IPS-18c (cell line): ENCODE measurements around the gene TPO.

ENCODE experiments used
- H3K4me3 ChIP-seq: 2 replicates; pipeline ENCODE4 v1.7.0; 2013; ENCODE audit warnings: low read depth, mild to moderate bottlenecking, low read length, moderate library complexity; ENCODE audit not compliant: insufficient read depth
- H3K9me3 ChIP-seq: one replicate; pipeline ENCODE4 v1.6.1; 2013; ENCODE audit warnings: mild to moderate bottlenecking, low read length, moderate library complexity; ENCODE audit not compliant: control insufficient read depth, insufficient read depth

Gene TPO

GRCh38 chr2:1518867-1519530, 105.7 kb downstream of the TPO start:
- H3K9me3 ChIP-seq: no peaks in the 10 kb centered on the region
- H3K4me3 ChIP-seq: no peak overlapping the region

- no peaks in the 10 kb centered on the region for H3K9me3 ChIP-seq
Observed at GRCh38 chr2:1521191-1521877, 108.1 kb downstream of the TPO start.

DNA sequence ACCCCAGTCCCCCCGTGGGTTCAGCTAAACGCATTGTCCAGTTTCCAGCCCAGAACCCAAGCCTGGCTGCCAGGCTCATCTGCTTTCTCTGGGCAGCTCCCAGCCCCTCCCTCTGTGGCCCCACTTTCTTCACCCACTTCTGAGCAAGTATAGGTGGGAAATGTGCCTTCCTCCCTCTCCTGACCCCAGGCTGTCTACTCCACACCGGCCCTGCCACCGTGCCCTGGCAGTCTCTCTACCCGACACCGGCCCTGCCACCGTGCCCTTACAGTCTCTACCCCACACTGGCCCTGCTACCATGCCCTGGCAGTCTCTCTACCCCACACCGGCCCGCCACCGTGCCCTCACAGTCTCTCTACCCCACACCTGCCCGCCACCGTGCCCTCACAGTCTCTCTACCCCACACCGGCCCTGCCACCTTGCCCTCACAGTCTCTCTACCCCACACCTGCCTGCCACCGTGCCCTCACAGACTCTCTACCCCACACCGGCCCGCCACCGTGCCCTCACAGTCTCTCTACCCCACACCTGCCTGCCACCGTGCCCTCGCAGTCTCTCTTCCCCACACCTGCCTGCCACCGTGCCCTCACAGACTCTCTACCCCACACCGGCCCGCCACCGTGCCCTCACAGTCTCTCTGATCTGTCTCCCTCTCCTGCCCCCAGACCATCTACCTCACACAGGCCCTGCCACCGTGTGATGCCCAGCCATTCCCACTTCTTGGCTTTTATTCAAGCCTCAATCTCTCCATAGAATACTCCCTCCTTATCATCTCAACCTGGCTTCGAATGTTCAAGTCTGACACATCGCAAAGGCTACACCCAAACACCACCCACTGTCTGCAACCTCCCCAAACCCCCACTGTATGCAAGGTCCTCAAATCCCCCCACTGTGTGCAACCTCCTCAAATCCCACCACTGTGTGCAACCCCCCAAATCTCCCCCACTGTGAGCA, 108.9 kb downstream of the TPO start:
- no peak overlapping the region for H3K4me3 ChIP-seq
- peaks cover 2% of the 10 kb centered on the region for H3K9me3 ChIP-seq

More at GRCh38 chr2:1521191-1521877, 108.1 kb downstream of the TPO start:
- H3K4me3 ChIP-seq: no peak overlapping the region

DNA sequence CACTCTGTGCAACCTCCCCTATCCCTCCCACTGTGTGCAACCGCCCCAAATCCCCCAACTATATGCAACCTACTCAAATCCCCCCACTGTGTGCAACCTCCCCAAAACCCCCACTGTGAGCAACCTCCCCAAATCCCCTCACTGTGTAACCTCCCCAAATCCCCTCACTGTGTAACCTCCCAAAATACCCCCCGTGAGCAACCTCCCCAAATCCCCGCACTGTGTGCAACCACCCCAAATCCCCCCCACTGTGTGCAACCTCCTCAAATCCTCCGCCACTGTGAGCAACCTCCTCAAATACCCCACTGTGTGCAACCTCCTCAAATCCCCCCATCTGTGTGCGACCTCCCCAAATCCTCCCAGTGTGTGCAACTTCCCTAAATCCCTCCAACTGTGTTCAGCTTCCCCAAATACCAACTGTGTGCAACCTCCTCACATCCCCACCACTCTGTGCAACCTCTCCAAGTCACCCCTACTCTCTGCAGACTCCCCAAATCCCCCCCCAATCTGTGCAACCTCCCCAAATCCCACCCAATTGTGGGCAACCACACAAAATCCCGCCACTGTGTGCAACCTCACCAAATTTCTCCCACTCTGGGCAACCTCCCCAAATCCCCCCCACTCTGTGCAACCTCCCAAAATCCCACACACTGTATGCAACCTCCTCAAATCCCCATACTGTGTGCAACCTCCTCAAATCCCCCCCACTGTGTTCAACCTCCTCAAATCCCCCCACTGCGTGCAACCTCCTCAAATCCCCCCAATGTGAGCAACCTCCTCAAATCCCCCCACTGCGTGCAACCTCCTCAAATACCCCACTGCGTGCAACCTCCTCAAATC, 114.1 kb downstream of the TPO start:
- Histone ChIP-seq H3K9me3 (peaks cover 6% of the 10 kb centered on the region), H3K4me3 (no peak overlapping the region)

DNA sequence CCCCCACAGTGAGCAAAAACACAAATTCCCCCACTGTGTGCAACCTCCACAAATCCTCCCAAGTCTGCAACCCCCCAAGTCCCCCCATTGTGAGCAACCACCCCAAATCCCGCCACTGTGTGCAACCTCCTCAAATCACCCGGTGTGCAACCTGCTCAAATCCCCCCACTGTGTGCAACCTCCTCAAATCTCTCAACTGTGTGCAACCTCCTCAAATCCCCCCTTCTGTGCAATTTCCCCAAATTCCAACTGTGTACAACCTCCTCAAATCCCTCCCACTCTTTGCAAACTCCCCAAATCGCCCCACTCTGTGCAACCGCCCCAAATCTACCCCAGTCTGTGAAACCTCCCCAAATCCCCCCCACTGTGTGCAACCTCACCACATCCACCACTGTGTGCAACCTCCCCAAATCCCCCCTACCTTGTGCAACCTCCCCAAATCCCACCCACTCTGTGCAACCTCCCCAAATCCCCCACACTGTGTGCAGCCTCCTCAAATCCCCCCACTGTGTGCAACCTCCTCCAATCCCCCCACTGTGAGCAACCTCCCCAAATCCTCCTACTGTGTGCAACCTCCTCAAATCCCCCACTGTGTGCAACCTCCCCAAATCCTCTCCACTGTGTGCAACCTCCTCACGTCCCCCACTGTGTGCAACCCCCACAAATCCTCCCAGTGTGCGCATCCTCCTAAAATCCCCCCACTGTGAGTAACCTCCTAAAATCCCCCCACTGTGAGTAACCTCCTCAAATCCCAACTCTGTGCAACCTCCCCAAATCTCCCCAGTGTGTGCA, 115.2 kb downstream of the TPO start:
- Histone ChIP-seq H3K9me3 (peaks cover 6% of the 10 kb centered on the region), H3K4me3 (no peak overlapping the region)

DNA sequence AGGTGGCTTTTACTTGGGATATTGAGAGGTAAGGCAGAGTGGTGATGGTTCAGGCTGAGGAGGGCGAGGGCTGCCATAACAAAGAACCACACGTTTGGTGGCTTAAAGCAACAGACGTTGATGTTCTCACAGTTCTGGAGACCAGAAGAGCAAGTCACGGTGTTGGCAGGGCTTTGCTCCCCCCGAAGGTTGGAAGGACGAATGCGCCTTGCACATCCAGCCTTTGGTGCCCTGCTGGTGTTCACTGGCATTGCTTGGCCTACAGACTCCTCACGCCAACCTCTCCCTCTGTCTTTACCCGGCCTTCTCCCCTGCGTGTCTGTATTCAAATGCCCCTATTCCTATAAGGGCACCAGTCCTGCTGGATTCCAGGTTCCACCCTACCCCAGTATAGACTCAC, 125.4 kb downstream of the TPO start:
- no peak overlapping the region for H3K4me3 ChIP-seq

DNA sequence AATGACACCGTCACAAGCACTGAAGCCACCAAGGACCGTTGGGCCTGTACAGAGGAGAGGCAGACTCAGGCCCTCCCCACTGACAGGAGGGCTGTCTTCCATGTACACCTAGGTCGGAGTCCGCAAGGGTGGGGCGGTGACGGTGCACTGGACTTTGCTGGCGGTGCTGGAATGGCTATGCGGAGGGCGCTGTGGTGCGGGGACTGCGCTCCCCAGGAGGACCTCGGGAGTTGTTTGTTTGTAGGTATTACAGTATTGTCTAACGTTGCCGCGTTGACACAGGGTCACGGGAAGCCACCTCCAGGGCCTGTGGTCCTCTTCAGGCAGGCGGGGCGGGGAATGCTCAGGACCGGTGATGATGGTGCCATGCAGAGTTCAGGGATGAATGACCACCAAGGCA, 126.2 kb downstream of the TPO start:
- Histone ChIP-seq H3K9me3 (no peaks in the 10 kb centered on the region), H3K4me3 (no peak overlapping the region)

More for the DNA sequence above, 125.4 kb downstream of the TPO start:
- no peaks in the 10 kb centered on the region for H3K9me3 ChIP-seq

GRCh38 chr2:1539973-1540372, 126.7 kb downstream of the TPO start:
- no peak overlapping the region for H3K4me3 ChIP-seq
- no peaks in the 10 kb centered on the region for H3K9me3 ChIP-seq

GRCh38 chr2:1540481-1540880, 127.2 kb downstream of the TPO start:
- H3K9me3 ChIP-seq: no peaks in the 10 kb centered on the region
- H3K4me3 ChIP-seq: no peak overlapping the region

- H3K9me3 ChIP-seq: no peaks in the 10 kb centered on the region
- H3K4me3 ChIP-seq: no peak overlapping the region
Observed at GRCh38 chr2:1541040-1541439, 127.8 kb downstream of the TPO start.

DNA sequence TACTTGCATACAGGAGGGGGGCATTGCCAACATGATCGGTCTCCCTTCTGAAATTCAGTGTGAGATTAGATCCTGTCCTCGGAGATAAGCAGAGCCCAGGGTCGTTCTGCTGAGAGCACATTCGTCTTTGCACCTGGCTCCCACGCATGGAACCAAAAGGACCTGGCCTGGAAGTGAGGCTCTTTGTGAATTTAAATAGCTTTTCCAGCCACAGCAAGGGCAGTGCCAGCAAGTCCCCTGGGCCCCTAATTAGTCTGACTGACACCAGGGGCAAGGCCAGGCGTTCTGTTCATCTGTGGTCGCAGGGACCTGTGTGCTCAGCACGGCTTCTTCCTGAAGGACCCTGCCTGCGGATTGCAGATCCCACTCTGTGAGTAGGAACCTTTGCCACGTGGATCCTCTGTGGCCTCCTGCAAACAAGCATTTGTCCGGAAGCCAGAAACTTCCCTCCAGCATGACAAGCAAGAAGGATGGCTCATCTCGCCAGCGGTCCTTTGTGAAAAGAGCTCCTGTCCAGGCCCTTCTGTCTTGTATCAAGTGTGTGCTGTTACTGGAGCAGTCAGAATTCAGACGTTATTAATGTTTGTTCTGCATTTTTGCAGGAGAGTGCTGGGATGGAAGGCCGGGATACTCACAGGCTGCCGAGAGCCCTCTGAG, 128.7 kb downstream of the TPO start:
- H3K9me3 ChIP-seq: no peaks in the 10 kb centered on the region
- H3K4me3 ChIP-seq: no peak overlapping the region

DNA sequence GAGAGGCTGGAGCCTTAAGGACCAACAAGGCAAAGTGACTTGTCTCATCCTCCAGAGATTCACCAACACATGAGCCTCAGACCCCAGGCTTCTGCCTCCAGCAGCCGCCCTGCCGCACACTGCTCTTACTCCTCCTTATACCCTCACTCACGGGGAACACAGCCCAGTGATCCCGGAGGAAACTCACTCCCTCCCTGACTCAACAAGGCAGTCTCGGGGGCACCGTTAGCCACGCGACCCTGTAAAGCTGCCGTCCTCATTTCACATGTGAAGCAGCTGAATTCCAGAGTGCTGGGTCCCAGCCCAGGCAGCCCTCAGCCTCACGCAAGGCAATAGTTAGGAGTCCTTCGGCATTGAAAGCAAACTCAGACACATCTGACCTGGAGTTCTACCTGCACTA, 129.7 kb downstream of the TPO start:
- H3K4me3 ChIP-seq: no peak overlapping the region
- no peaks in the 10 kb centered on the region for H3K9me3 ChIP-seq

DNA sequence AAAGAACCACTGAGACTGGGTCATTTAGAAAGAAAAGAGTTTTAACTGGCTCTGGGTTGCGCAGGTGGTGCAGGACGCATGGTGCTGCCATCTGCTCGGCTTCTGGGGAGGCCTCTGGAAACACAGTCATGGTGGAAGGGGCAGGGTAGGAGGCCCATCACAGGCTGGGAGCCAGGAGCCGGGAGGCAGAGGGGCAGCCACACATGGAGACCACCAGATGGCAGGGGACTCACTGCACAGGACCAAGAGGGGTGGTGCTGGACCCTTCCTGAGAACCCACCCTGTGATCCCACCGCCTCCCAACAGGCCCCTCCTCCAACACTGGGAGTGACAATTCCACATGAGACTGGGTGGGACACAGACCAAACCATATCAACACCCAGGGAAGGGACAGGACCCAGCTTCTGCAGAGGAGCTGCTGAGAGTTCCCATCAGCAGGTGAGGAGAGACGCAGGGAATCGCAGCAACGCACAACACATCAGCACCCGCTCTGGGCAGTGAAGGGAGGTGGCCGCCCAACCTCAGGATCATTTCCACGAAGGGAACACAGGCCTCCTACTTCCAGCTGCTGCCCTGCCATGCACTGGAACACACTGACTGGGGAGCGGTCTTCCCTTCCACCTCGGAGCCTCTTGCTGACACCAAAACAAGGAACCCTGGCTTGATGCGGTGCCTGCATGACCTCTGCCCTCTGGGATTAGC, 130.7 kb downstream of the TPO start:
- H3K9me3 ChIP-seq: no peaks in the 10 kb centered on the region
- H3K4me3 ChIP-seq: no peak overlapping the region

DNA sequence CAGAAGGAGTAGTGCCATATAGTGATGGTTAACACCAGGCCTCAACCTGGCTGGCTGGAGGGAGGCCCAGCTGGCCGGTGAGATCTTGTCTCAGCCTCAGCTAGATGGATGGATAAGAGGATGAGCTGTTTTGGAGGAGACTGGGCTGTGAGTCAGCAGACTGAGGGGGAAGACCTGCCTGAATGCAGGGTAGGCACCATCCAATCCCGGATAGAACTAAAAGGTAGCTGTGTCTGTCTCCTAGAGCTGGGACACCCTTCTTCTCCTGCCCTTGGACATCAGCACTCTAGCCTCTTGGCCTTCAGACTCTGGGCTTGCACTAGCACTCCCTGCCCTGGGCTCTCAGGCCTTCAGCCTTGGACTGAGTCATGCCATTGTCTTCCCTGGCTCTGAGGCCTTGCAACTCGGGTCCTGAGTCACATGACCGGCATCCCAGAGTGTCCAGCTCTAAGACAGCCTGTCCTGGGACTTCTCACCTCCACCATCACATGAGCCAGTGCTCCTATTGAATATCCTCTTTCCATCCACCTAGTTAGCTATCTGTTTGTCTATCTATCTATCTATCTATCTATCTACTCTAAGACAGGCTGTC, 131.3 kb downstream of the TPO start:
- Histone ChIP-seq H3K9me3 (no peaks in the 10 kb centered on the region), H3K4me3 (no peak overlapping the region)

DNA sequence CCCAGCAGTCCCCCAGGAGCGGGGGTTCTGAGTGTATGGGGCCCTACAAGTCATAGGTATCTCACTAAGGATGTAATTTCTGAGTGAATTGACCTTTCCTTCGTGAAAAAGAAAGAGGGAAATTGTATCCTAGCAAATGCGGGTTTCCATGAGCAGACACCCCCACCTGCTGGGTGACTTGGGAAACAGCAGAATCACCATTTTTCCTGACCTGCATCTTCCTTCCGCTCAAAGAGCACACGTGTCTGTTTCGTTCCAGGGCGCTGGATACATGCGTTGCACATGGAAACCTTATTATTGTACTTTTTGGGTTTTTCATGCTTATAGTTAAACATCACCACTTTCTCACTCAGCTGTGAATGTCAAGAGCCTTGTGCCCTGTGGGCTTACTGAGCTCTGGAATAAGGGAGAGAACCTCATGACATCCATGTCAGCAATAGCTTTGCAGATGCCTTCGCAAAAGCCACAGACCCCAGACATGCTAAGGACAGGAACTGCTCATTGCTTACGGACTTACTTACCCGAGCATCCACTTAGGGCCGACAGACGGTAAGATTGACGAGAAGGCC, 132.8 kb downstream of the TPO start:
- Histone ChIP-seq H3K4me3 (no peak overlapping the region), H3K9me3 (no peaks in the 10 kb centered on the region)
